Glomerular visceral epithelial cell (primary cell): ENCODE data around the gene TRIO.

Source experiments
- DNase-seq: peaks from one replicate; pipeline ENCODE4 v3.0.0-alpha.2; 2016; ENCODE audit errors: extremely low spot score

TRIO gene

DNA sequence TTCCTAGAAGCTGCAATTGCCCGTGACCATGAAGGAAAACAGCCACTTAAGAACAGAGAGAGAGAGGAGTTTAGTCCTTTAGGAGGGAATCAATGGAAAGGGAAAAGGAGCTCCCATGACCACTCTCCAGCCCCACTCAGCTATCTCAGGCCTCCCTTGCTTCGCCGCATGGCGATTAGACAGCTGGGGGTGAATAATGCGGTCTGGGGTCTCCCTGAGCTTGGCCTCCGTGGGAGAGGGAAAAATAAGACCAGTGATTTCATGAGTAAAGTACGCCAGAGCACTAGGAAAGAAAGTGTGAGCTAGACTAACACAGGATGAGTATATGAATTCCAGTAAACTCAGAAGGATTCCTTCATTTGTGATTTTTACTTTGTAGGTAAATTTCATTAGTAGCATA, 180.3 kb downstream of the TRIO start:
- no peak for DNase-seq

DNA sequence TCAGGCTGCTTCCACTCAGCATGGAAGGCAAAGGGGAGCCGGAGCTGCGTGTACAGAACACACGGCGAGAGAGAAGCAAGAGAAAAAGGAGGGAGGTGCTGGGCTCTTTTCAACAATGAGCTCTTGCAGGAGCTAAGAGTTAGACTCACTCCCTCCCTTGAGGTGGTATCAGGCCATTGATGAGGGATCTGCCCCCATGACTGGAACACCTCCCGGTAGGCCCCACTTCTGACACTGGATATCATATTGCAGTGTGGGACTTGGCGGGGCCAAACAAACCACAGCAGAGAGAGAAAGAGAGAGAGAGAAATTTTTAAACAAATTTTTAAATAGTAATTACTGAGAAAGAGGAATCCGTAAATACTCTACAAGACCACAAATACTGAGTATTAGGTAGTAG, 182.2 kb downstream of the TRIO start:
- no peak for DNase-seq

DNA sequence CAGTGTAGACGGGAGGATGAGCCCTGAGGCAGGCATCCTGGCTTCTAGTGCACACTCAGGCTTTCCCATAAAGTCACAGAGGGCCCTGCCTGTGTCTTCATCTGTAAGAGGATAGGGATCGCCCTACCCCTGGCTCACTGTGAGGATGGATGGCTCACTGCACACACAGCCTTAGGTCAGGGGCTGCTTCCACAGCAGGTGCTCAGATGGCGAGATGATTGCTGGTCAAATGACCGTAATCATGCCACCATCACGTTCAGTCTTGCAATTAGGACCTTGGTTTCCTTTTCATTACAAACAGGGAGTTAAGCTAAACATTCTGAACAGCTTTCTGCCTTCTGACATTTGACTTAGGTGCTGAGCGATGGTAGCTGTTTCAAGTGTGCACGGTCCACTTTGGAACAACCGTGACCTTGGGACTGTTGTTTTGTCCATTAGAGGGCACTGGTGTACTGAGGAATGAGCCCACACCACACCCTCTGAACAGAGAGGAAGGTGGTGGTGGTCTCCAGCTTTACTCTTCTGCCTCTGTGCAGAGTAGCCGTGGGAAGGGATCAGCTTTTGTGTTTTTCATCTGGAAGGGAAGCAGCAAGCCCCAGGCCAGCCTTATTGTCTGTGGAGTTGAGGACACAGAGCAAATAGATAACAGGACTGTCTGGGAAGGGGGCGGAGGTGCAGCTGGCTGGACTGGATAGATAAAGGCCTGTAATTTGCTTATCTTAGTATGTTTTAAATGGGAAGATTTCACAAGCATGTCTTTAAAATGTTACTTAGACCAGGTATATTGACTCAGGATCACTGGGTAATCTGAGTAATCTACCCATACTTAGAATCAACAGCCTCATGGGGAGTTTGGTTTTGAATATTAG, 183.1 kb downstream of the TRIO start:
- no peak for DNase-seq

DNA sequence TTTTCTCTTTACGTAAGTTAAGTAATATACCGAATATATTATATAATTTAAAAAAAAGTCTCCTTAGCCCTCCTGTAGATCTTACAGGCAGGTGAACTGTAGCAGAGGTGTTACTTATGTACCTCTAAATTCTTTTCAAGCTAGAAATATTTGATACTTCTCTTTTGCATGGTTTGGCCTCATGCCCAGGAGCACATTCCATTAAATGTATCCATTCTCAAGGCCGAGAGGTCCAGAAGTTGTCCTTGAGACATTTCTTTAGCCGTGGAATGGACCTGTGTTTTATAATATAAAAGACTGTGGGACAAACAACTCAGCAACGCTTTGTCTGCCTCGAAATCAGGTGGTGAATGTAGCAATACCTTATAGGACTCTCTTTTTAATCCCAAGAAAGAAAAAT, 184.5 kb downstream of the TRIO start:
- peak; percentile 35 for DNase-seq

DNA sequence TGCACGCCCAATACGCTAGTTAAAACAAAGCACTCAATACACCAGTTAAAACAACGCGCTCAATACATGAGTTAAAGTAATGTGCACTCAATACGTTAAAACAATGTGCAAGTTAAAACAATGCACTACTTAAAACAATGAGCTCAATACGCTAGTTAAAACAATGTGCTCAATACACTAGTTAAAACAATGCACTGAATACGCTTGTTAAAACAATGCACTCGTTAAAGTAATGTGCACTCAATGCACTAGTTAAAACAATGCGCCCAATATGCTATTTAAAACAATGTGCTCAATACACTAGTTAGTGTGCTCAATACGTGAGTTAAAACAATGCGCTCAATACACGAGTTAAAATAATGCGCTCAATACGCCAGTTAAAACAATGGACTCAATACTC, 185.0 kb downstream of the TRIO start:
- no peak for DNase-seq

DNA sequence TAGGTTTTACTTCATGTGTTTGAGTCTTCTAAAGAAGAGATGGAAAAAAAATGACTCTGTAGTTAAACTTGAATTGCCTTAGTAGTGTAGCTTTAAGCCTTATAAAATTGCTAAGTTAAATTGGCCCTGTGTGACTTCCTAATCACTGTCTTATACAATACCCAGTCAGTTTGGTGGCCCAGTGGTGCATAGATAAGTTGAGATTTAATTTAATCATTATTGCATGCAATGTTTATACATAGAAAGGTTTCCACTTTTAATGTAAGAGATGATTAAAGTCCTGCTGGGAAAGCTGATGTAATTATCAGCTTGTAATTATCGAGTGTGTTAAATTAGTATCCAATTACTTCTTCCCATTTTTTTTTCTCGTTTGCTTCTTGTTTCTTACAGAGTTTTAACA, 187.1 kb downstream of the TRIO start:
- no peak for DNase-seq

DNA sequence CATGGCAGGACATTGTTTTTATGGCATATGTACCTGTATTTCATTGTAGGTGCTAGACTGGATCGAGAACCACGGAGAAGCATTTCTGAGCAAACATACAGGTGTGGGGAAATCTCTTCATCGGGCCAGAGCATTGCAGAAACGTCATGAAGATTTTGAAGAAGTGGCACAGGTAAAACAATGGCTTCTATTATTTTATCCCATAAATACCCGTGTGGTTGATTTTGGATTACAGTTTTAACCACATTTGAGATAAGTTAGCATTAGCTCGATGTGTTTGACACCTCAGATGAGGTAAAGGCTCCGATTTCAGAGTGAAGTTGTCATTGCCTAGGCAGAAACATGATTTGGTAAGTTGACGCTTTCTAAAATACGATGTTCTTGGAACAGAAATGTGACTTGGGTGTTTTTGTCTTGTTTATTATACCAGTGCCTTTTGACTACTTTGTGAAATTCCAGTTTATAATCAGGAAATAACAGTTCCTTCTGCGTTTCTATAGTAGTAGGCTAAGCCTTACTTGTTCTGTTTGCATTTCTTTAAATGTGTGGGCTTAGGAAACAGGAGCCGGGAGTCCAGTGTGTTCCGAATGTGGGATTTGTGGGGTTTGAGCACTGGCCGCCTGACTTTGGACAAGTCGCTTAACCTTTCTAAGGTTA, 187.7 kb downstream of the TRIO start:
- no peak for DNase-seq

DNA sequence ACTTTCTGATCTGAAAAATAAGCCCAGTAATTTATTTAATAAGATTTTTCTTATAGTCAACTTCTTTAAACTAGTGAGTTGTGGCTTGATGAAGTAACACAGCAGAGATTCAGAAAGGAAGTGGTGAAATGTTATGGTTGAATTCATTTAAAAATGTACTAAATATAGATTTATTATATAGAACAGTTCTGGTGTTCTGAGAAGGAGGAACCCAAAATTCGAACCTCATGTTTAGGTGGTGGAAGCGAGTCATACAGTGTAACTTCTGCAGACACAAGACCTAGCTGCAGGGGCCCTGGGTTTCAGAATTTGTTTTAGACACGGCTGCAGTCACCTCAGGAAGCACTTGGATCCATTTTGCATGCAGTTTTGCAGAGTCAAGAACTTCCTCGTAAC, 188.2 kb downstream of the TRIO start:
- peak; percentile 23 for DNase-seq

DNA sequence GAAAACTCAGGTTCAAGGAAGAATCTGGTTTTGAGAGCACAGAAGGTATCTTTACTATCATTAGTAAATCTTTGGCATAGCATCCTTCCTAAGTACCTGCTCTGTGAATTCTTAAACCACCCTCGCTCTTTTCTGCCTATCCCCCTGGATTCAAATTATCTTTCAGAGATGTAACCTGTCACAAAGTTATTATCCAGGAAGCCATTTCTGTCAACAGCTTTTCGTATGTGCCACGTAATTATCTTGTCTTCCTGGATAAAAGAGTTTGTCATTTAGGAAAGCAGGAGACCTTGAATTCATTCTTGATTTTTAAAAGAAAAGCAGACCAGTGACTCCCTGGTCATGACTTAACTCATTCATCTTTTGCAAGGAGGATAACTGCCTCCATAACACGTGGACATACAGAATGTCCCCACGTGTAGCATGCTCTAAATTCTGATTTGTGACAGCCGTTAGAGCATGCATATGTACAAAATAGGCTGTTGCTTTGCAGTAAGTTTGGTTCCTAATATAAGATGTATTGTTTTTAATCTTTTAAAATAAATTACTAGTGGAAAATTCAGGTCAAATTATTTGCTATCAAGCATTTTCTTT, 189.0 kb downstream of the TRIO start:
- DNase-seq = no peak

DNA sequence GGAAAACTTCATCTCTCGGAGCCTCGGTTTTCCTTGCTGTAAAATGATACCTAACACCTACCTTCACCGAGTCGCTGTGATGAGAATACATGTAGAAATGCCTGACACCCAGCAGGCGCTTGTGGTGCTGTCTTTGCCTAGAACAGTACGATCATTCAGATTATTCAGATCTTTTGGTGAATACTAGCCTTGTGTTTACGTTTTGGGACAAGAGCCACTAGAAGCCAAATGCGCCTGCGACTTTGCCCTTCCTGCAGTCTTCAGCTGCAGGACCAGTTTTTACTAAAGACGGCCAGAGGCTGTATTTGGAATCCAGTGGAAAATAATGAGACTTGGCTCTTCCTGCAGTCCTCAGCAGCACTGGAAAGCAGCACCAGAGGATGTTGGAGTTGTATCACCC, 189.6 kb downstream of the TRIO start:
- no peak for DNase-seq

DNA sequence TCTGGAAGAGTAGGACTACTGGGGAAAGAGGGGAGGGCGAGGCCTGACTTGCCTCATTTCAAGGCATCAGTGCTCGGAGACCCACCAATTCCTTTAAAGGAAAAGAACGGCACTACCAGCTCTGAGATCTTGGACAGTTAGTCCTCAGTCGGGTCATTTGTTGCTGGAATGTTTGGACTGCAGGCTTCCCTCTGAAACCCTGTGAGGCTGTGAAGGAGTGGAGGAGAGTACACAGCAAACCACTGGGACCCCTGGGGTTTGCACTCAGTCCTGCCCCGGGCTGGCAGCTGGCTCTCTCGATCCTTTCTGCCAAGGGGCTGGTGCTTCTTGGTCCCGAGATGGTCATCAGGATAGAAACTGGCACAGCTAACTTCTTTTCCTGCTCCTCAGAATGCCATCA, 194.5 kb downstream of the TRIO start:
- no peak for DNase-seq

DNA sequence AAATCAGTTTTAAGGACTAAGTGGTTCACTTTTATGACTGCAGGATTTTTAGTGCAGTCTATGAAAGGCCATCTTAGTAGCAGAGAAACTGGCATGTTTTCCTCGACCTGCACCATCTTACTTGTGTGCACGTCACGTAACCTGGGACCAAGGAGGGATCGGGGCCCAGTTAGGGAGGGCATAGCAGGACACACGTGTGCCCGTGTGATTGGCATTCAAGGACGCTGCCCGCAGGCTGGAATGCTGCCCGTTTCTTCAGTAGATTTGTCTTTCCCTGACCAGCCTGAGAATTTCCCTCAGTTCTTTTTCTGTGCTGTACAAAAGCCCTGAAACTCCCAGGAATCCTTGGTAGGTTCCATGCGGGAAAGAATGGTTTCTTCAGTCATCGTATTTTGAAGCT, 196.3 kb downstream of the TRIO start:
- no peak for DNase-seq

DNA sequence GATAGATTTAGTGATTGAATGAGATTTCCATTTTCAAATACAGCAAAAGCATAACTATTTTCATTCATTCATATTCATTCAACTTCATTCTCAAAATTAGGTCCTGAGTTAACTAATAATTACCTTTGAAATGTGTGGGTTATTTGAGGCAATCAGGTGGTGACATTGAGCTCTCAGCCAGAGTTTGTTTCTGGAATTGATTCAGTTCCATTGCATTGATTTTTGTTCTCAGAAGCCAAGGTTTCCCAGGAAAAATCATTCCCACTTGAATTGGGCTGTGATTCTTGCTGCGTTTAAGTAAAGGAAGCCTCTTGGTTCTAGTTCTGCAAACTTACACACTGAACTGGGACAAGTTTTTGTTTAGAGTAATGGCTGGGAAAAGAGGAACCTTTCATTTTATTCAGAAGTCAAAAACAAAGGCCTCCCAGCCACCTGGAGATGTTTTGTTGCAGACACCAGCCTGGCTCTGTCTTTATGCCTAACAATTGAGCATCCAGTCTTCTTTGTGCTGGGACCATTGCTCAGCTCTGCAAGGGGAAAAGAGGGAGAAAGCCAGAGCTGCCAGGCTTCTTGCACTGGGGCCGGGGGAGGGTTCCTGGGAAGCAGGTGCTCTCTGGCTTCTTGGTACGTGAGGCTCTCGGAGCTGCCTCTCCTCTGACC, 198.6 kb downstream of the TRIO start:
- DNase-seq = no peak

DNA sequence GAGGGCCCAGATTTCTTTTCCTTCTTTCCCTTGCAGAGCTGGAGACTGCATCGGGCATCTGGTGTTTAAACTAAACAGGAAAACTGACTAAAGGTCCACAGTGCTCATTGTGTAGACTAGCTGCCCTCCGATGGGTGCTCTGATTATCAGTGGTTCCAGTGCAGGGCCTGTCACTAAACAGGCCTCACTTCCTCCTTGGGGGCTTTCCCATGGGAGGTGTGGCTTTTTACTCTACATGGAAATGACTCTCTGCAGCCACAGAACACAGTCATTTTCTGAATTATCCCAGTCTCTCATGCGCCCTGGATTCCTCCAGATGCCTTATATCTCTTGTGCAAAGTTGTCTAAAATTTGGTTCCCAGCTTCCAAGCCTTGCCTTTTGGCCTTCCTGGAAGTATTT, 199.2 kb downstream of the TRIO start:
- peak; percentile 59 for DNase-seq

DNA sequence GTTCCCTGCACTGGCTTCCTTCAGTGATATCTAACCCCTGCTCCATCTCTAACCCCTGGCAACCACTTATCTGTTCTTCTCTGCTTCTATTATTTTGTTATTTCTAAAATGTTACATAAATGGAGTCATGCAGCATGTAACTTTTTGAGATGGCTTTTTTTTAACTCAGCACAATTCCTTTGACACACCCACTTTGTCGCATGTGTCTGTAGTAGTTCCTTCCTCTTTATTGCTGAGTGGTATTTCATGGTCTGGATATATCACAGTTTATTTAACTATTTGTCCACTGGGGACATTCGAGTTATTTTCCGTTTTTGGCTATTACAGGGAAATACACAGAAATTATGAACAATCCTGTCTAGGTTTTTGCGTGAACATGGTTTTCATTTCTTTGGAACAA, 200.2 kb downstream of the TRIO start:
- no peak for DNase-seq

DNA sequence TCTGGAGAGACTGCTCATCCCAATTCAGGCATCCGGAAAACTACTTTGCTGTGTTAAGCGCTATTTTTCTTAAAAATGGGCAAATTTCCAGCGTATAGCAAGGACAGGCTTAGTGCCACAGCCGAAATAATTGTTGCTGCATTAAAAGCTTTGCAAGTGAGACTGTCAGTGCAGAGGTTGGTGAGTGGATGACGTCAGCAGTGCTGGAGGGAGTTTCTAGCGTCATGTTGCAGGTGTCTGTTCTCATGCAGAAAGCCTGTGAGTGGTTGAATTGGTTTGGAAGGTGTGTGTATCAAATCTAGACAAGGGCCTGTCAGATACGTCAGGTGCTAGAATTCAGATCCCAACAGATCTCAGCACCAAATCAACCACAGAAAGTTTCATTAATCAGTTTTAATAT, 204.4 kb downstream of the TRIO start:
- no peak for DNase-seq

DNA sequence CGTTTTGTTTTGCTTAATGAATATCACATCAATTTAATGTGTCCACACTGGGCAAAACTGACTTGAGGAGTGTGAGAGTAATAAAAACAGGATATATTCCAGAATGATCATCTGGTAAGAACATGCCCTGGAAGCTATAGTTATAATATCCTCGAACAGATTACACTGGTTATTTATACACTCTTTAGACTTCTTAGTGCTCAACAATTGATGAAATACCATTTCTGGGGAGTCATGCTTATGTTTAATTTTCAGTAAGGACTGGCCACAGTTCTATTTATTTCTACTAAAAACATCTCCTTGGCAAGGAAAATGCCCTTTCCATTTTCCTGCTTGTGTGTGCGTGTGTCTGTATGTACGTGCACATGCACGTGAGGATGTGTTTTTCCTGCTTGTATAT, 205.0 kb downstream of the TRIO start:
- DNase-seq = no peak

DNA sequence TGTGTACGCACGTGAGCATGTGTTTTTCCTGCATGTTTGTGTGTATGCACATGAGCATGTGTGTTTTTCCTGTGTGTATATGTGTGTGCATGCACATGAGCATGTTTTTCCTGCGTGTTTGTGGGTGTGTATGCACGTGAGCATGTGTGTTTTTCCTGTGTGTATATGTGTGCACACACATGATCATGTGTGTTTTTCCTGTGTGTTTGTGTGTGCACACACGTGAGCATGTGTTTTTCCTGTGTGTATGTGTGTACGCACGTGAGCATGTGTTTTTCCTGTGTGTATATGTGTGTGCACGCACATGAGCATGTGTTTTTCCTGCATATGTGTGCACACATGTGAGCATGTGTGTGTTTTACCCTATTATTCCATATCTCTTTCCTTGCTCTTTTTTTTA, 205.9 kb downstream of the TRIO start:
- no peak for DNase-seq

DNA sequence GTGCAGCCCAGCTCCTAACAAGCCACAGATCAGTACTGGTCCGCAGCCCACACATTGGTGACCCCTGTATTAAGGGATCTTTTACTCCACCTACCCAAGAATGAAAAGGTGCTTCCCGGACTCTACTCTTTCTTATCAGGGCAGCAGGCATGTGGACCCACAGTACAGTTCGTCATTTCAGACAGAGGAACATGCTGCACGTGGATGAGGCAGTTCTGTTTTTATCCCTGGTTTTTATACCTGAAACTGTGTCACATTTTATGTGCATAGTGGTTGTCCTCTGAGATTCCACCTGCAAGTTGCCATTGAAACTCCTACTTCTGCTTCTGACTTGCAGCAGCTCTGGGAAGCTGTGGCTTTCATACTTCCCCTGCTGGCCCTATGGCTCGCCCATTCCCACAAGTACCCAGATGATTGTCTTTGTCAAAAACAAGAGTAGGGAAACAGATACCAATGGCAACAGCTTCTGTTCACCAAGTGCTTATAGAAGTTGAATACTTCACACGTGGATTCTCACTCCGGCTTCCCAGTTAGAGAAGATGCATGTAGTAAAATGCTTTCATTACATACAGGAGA, 208.0 kb downstream of the TRIO start:
- no peak for DNase-seq

DNA sequence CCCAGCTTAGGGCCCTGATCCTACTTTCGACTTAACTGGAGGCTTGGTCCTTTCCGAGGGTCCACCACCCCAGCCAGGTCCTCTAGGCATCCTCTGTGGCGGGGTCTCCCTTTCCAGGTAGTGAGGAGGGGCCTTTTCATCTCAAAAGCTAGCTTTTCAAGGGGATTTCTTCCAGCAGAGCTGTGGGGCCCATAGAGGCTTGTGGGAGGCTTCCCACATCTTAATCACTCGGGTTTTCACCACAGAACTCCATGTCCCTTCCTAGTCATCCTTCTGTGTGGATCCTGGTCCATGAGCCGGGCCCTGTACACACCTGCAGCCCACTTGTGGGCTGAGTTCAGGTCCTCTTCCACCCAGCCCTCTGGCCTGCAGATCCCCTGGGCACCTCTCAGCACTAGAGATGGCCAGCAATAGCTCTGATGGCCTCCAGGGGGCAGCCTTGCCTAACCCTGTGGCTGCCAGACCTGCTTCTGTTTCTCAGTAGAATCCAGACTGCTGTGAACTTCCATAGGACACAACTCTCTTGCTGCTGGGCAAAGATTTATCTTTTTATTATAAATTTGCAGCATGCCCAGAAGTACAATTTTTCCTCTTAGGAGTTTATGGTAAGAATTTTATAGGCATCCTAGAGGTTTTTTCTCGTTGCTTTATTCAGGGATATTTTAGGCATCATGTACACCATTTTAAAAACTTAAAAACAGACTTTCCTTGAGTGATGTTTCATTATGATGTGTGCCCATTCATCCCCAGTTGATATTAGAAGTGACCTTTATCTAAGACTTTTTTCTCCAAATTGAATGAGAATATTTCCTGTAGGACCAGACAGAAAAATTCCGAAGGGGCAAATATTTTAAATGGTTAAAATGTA, 208.9 kb downstream of the TRIO start:
- DNase-seq = peak; percentile 74
